Uterus (tissue), 4 donors: ENCODE data around the gene FKBP4. TPM values are rescaled to one million over a fixed set of nuclear protein-coding genes. Genes with fewer than 3 reads are reported as not detected.

Experiments
- DNase-seq, 2 donors: peaks; one replicate each; pipeline ENCODE4 v3.0.0-alpha.2; 2019 to 2020
- H3K27ac ChIP-seq, 2 donors: fragments of 200-600 bp; sonication (generic); 1 replicate in 1 of 2; 2 replicates in 1 of 2; pipeline ENCODE4 v1.5.1; 2016 to 2018
- H3K27me3 ChIP-seq, 2 donors: fragments of 200-600 bp; sonication (generic); one replicate each; pipeline ENCODE4 v1.5.1; 2018 to 2019; ENCODE audit warnings: control low read depth in 1 of 2
- H3K36me3 ChIP-seq, 2 donors: fragments of 200-600 bp; sonication (generic); one replicate each; pipeline ENCODE4 v1.5.1; 2019; ENCODE audit warnings: control low read depth in 1 of 2
- H3K4me1 ChIP-seq, 2 donors: fragments of 200-600 bp; sonication (generic); one replicate each; pipeline ENCODE4 v1.5.1; 2018 to 2019; ENCODE audit warnings: control low read depth in 1 of 2
- H3K4me3 ChIP-seq, 2 donors: fragments of 200-600 bp; sonication (generic); 1 replicate in 1 of 2; 2 replicates in 1 of 2; pipeline ENCODE4 v1.5.1; 2018 to 2019; ENCODE audit warnings: mild to moderate bottlenecking in 1 of 2
- H3K9me3 ChIP-seq, 2 donors: fragments of 200-600 bp; sonication (generic); one replicate each; pipeline ENCODE4 v1.5.1; 2019; ENCODE audit warnings: control low read depth in 1 of 2
- CTCF ChIP-seq, 4 experiments: fragments of 200-600 bp in 2 of 4; fragments of 450-650 bp in 2 of 4; sonication (generic) in 2 of 4; IDR thresholded peaks; one replicate each; pipeline ENCODE4 v1.5.1; 2016 to 2019; ENCODE audit warnings: antibody characterized with exemption in 4 of 4, mild to moderate bottlenecking in 2 of 4, moderate library complexity in 1 of 4
- POLR2A ChIP-seq, 2 donors: fragments of 450-650 bp; IDR thresholded peaks; one replicate each; pipeline ENCODE4 v1.6.1; 2016; ENCODE audit warnings: antibody characterized with exemption in 2 of 2, mild to moderate bottlenecking in 1 of 2, moderate library complexity in 1 of 2
- intact Hi-C: fragments of 100-400 bp; cut with DNase I; formaldehyde crosslinking; loops from one replicate; pipeline ENCODE4 v1.15.1; 2023; ENCODE audit warnings: low total_unique reads
- total RNA-seq, 4 donors: library from RNA; depleted of rRNA in 3 of 4; stranded (reverse); fragments of >200 nt in 3 of 4; gene quantifications; one replicate each; pipeline versions ENCODE4 v1.1.0 to v1.2.4, GENCODE V29; 2014 to 2023
- donor health status: DM: yes; HTN: yes; CAD: no.

FKBP4 gene
- total RNA-seq, 4 donors from 2014 or later: 8.5 to 59.0 (median 36.7) TPM

GRCh38 chr12:2845280-2845679 is 50.5 kb downstream of the FKBP4 start:
- intact Hi-C loops: no loop called here
- no peaks in the 10 kb centered on the region for H3K4me1 ChIP-seq
- peak; percentile 36 to 43 for DNase-seq
- peak overlapping the region in 1 of 2 donors; percentile 25 for H3K27ac ChIP-seq
- TF ChIP-seq POLR2A (IDR thresholded peaks at IDR 0.05) (no peak), CTCF (IDR thresholded peaks at IDR 0.05) (no peak)
- H3K4me3 ChIP-seq: no peak overlapping the region
- H3K27me3 ChIP-seq: no peaks in the 10 kb centered on the region
- no peaks in the 10 kb centered on the region for H3K9me3 ChIP-seq
- H3K36me3 ChIP-seq: no peaks in the 10 kb centered on the region

- no peaks in the 10 kb centered on the region for H3K9me3 ChIP-seq
- H3K4me3 ChIP-seq: no peak overlapping the region
- H3K27ac ChIP-seq: no peak overlapping the region
- no peaks in the 10 kb centered on the region for H3K27me3 ChIP-seq
- no peaks in the 10 kb centered on the region for H3K36me3 ChIP-seq
- intact Hi-C loops: no loop called here
- no peaks in the 10 kb centered on the region for H3K4me1 ChIP-seq
- TF ChIP-seq CTCF (IDR thresholded peaks at IDR 0.05) (no peak), POLR2A (IDR thresholded peaks at IDR 0.05) (no peak)
- DNase-seq: no peak
These were observed 57.2 kb downstream of the FKBP4 start for GRCh38 chr12:2851931-2852330.

GRCh38 chr12:2853626-2854025 is 58.9 kb downstream of the FKBP4 start:
- Histone ChIP-seq H3K27me3 (no peaks in the 10 kb centered on the region), H3K27ac (no peak overlapping the region), H3K9me3 (no peaks in the 10 kb centered on the region), H3K4me3 (no peak overlapping the region), H3K4me1 (no peaks in the 10 kb centered on the region), H3K36me3 (no peaks in the 10 kb centered on the region)
- intact Hi-C loops: no loop called here
- peak; percentile 85 to 87 for DNase-seq
- TF ChIP-seq POLR2A (IDR thresholded peaks at IDR 0.05) (no peak), CTCF (IDR thresholded peaks at IDR 0.05) (peak; percentile 72 to 81 (median 79))

Other genes with a start within 250 kb of the FKBP4 start
- gene ITFG2, start 17.7 kb downstream of the FKBP4 start, total RNA-seq: 10 to 100 TPM; 30.5 to 92.6 (median 35.0) TPM
- 10 to 100 TPM in 1 of 4 donors, 1 to 10 TPM in 3; 2.4 to 10.5 (median 7.0) TPM for gene NRIP2, start 40.1 kb downstream of the FKBP4 start, total RNA-seq
- gene TEX52, start 62.1 kb downstream of the FKBP4 start, total RNA-seq: not detected
- gene FOXM1, start 82.2 kb downstream of the FKBP4 start, total RNA-seq: 1 to 10 TPM in 1 of 4 donors, not detected in 3; 9.6 TPM
- gene RHNO1, start 82.3 kb downstream of the FKBP4 start, total RNA-seq: 10 to 100 TPM in 3 of 4 donors, 1 to 10 TPM in 1; 1.2 to 26.3 (median 12.4) TPM
- gene TULP3, start 95.9 kb downstream of the FKBP4 start, total RNA-seq: 10 to 100 TPM in 3 of 4 donors, 1 to 10 TPM in 1; 7.2 to 38.7 (median 29.4) TPM
- 10 to 100 TPM in 2 of 4 donors, 1 to 10 TPM in 2; 1.3 to 33.8 (median 14.9) TPM for gene TEAD4, start 164.4 kb downstream of the FKBP4 start, total RNA-seq